GM13977 (cell line): ENCODE measurements around the gene BMI1.

ENCODE experiments used
- DNase-seq: peaks from one replicate; pipeline ENCODE4 v3.0.0; 2012; ENCODE audit warnings: low spot score
- CTCF ChIP-seq: IDR thresholded peaks from 2 replicates; pipeline ENCODE4 v1.5.1; 2012; ENCODE audit warnings: mild to moderate bottlenecking, control low read depth; ENCODE audit not compliant: insufficient read depth; ENCODE audit errors: extremely low read depth, missing control alignments
- in situ Hi-C: fragments of 300-500 bp; cut with MboI; formaldehyde crosslinking; loops from one replicate; pipeline ENCODE4 v1.12.0; 2022; ENCODE audit warnings: low sequenced_read_pairs, low pct_unique_long_range_greater_than_20kb, mixed read lengths, inconsistent platforms; ENCODE audit not compliant: unreplicated experiment

Gene BMI1

GRCh38 chr10:22318772-22319171 is 2.1 kb upstream of the BMI1 start:
- no peak for TF ChIP-seq CTCF
- no peak for DNase-seq
- in situ Hi-C loops: loop anchor here (25.0 kb wide), 1 partner anchor 669 kb away; no protein-coding TSS in a partner anchor

- DNase-seq: no peak
- in situ Hi-C loops: loop anchor here (25.0 kb wide), 1 partner anchor 668 kb away; no protein-coding TSS in a partner anchor
- TF ChIP-seq CTCF: no peak
Observed at GRCh38 chr10:22319547-22319979, 1.3 kb upstream of the BMI1 start.

- peak; percentile 34 for DNase-seq
- in situ Hi-C loops: loop anchor here (10.0 to 25.0 kb wide), 2 partner anchors 315 to 667 kb away; partner anchors contain the start of gene DNAJC1
- TF ChIP-seq CTCF: no peak
Observed at GRCh38 chr10:22319980-22320558, 830 bp upstream of the BMI1 start.

GRCh38 chr10:22321156-22321923 is 441 bp downstream of the BMI1 start:
- DNase-seq: peak; percentile 76
- no peak for TF ChIP-seq CTCF
- in situ Hi-C loops: loop anchor here (10.0 to 25.0 kb wide), 2 partner anchors 317 to 666 kb away; partner anchors contain the start of gene DNAJC1

GRCh38 chr10:22321924-22322640 is 1.2 kb downstream of the BMI1 start:
- in situ Hi-C loops: loop anchor here (10.0 to 25.0 kb wide), 2 partner anchors 317 to 665 kb away; partner anchors contain the start of gene DNAJC1
- DNase-seq: peak; percentile 53

More at GRCh38 chr10:22321924-22322640, 1.2 kb downstream of the BMI1 start:
- TF ChIP-seq CTCF: no peak
